HEK293T (cell line): ENCODE results near the gene ZMYM4.

Experiments
- BHLHE40 ChIP-seq: fragments of 450-650 bp; IDR thresholded peaks from 2 replicates; pipeline ENCODE4 v1.6.1; 2016; ENCODE audit warnings: mild to moderate bottlenecking, moderate library complexity, borderline replicate concordance
- ELF4 ChIP-seq: fragments of 450-650 bp; IDR thresholded peaks from 2 replicates; pipeline ENCODE4 v1.6.1; 2017; ENCODE audit warnings: antibody characterized with exemption
- FOXA1 ChIP-seq: fragments of 450-650 bp; IDR thresholded peaks from 2 replicates; pipeline ENCODE4 v1.6.1; 2016; ENCODE audit warnings: mild to moderate bottlenecking
- FOXK2 ChIP-seq: fragments of 450-650 bp; IDR thresholded peaks from 2 replicates; pipeline ENCODE4 v1.6.1; 2016; ENCODE audit warnings: mild to moderate bottlenecking
- FOXM1 ChIP-seq: fragments of 450-650 bp; IDR thresholded peaks from 2 replicates; pipeline ENCODE4 v1.6.1; 2017; ENCODE audit warnings: mild to moderate bottlenecking, borderline replicate concordance
- L3MBTL2 ChIP-seq: fragments of 450-650 bp; conservative IDR thresholded peaks from 2 replicates; pipeline ENCODE4 v1.6.1; 2016; ENCODE audit warnings: mild to moderate bottlenecking
- SP1 ChIP-seq: fragments of 450-650 bp; IDR thresholded peaks from 2 replicates; pipeline ENCODE4 v1.6.1; 2017
- SUZ12 ChIP-seq: fragments of 450-650 bp; IDR thresholded peaks from 2 replicates; pipeline ENCODE4 v1.6.1; 2016; ENCODE audit warnings: mild to moderate bottlenecking
- TARDBP ChIP-seq: fragments of 450-650 bp; IDR thresholded peaks from 2 replicates; pipeline ENCODE4 v1.6.1; 2016
- ZNF384 ChIP-seq: fragments of 450-650 bp; IDR thresholded peaks from 2 replicates; pipeline ENCODE4 v1.6.1; 2016
- TF ChIP-seq, protein P1 (sequence below): fragments of 450-650 bp; IDR thresholded peaks from 2 replicates; pipeline ENCODE4 v1.6.1; 2016

DNA sequence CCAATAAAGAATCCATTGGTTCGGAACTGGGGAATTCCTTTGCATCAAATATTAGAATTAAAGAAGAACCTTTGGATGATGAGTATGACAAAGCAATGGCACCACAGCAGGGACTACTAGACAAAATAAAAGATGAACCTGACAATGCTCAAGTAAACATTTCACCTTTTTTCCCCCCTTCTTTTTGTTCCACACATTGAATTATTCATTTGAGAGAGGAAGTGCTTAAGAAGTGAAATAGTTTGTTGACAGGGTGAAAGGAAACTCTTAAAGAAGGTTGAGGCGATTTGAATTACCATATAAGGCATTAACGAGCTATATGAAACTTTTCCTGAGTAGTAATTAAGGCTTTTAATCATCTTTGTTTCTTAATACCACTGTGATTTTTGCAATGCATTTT, 93.1 kb downstream of the ZMYM4 start:
- TF ChIP-seq FOXA1 (no peak), FOXK2 (no peak), ZNF384 (no peak), ELF4 (no peak), TARDBP (no peak), BHLHE40 (no peak), L3MBTL2 (no peak), FOXM1 (no peak), SUZ12 (no peak), SP1 (no peak)
- TF ChIP-seq, protein P1, sequence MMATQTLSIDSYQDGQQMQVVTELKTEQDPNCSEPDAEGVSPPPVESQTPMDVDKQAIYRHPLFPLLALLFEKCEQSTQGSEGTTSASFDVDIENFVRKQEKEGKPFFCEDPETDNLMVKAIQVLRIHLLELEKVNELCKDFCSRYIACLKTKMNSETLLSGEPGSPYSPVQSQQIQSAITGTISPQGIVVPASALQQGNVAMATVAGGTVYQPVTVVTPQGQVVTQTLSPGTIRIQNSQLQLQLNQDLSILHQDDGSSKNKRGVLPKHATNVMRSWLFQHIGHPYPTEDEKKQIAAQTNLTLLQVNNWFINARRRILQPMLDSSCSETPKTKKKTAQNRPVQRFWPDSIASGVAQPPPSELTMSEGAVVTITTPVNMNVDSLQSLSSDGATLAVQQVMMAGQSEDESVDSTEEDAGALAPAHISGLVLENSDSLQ = no peak
